Stomach (tissue), 4 donors: ENCODE data around the gene CEBPZ.

Experiments
- POLR2A ChIP-seq, 4 donors: fragments of 450-650 bp; IDR thresholded peaks; one replicate each; pipeline ENCODE4 v1.6.1; 2016; ENCODE audit warnings: antibody characterized with exemption in 4 of 4, control low read depth in 2 of 4, mild to moderate bottlenecking in 1 of 4, moderate library complexity in 1 of 4
- POLR2AphosphoS5 ChIP-seq, 3 donors: sonication (generic); formaldehyde crosslinking; IDR thresholded peaks; one replicate each; pipeline ENCODE4 v1.6.1; 2016; ENCODE audit warnings: antibody characterized with exemption in 3 of 3
- TF ChIP-seq, protein P1 (sequence below), 7 experiments: fragments of 450-650 bp in 4 of 7; fragments of 200-600 bp in 3 of 7; sonication (generic) in 3 of 7; IDR thresholded peaks; one replicate each; pipeline ENCODE4 v1.5.1; 2016 to 2019; ENCODE audit warnings: antibody characterized with exemption in 7 of 7, control low read depth in 2 of 7, mild to moderate bottlenecking in 1 of 7

DNA sequence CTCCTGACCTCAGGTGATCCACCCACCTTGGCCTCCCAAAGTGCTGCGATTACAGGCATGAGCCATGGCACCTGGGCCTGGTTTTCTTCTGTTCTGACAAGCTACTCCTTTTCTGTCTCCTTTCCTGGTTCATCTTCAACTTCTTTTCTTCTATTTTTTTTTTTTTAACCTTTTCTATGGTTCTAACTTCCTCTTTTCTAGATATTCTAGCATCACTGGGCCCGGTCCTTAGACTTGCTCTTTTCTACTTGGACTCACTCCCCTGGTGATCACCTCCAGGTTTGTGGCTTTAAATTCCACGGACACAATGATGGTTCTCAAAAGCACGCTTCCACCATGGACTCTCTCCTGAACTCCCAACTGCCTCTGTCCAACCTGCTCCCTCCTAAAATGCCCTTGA, 76.6 kb downstream of the CEBPZ start:
- TF ChIP-seq, protein P1, sequence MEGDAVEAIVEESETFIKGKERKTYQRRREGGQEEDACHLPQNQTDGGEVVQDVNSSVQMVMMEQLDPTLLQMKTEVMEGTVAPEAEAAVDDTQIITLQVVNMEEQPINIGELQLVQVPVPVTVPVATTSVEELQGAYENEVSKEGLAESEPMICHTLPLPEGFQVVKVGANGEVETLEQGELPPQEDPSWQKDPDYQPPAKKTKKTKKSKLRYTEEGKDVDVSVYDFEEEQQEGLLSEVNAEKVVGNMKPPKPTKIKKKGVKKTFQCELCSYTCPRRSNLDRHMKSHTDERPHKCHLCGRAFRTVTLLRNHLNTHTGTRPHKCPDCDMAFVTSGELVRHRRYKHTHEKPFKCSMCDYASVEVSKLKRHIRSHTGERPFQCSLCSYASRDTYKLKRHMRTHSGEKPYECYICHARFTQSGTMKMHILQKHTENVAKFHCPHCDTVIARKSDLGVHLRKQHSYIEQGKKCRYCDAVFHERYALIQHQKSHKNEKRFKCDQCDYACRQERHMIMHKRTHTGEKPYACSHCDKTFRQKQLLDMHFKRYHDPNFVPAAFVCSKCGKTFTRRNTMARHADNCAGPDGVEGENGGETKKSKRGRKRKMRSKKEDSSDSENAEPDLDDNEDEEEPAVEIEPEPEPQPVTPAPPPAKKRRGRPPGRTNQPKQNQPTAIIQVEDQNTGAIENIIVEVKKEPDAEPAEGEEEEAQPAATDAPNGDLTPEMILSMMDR (IDR thresholded peaks at IDR 0.05), result no peak
- TF ChIP-seq POLR2AphosphoS5 (IDR thresholded peaks at IDR 0.05) (no peak), POLR2A (IDR thresholded peaks at IDR 0.05) (no peak)
